Common myeloid progenitor, CD34-positive (primary cell): ENCODE results near the gene CELSR1.
A peak's percentile ranks its signal among the peaks of the same experiment; 100 is the strongest.

Source experiments
- CTCF ChIA-PET: fragments of 350-600 bp; sonication (Branson Sonifier 250); formaldehyde crosslinking; loops from one replicate; lab custom pipeline; 2021; ENCODE audit warnings: antibody characterized with exemption; lab: Charles Lee
- POLR2A ChIA-PET: fragments of 350-600 bp; sonication (Branson Sonifier 250); formaldehyde crosslinking; loops from one replicate; lab custom pipeline; 2021; ENCODE audit warnings: antibody characterized with exemption; lab: Charles Lee
- DNase-seq, 3 donors: peaks; one replicate each; pipeline versions ENCODE4 v3.0.0 to v3.0.0-alpha.2; 2013
- H3K27ac ChIP-seq, 2 experiments: 1 replicate in 1 of 2; 2 replicates in 1 of 2; pipeline ENCODE4 v1.7.0; 2013; ENCODE audit warnings: inconsistent platforms in 2 of 2, low read length in 2 of 2, mild to moderate bottlenecking in 2 of 2, low read depth in 1 of 2, moderate library complexity in 1 of 2; ENCODE audit not compliant: severe bottlenecking in 2 of 2, insufficient read depth in 1 of 2, poor library complexity in 1 of 2
- H3K27me3 ChIP-seq, 5 experiments: replicated peaks in 2 of 5; 1 replicate in 3 of 5; 2 replicates in 2 of 5; pipeline versions ENCODE4 v1.6.1 to v1.7.0; 2013; ENCODE audit warnings: low read length in 4 of 5, mild to moderate bottlenecking in 2 of 5, moderate library complexity in 2 of 5, inconsistent platforms in 1 of 5; ENCODE audit not compliant: insufficient read depth in 5 of 5, control insufficient read depth in 4 of 5
- H3K36me3 ChIP-seq, 4 experiments: 1 replicate in 2 of 4; 2 replicates in 2 of 4; pipeline versions ENCODE4 v1.6.1 to v1.7.0; 2013; ENCODE audit warnings: low read length in 3 of 4, control low read depth in 1 of 4, mild to moderate bottlenecking in 1 of 4; ENCODE audit not compliant: control insufficient read depth in 4 of 4, insufficient read depth in 4 of 4
- H3K4me1 ChIP-seq, 4 experiments: 1 replicate in 3 of 4; 2 replicates in 1 of 4; pipeline versions ENCODE4 v1.6.1 to v1.7.1; 2013; ENCODE audit warnings: low read length in 3 of 4, mild to moderate bottlenecking in 3 of 4, control low read depth in 1 of 4, inconsistent platforms in 1 of 4, moderate library complexity in 1 of 4; ENCODE audit not compliant: control insufficient read depth in 4 of 4, insufficient read depth in 4 of 4; ENCODE audit errors: control extremely low read depth in 1 of 4
- H3K4me3 ChIP-seq, 7 experiments: 1 replicate in 4 of 7; 2 replicates in 3 of 7; pipeline versions ENCODE4 v1.5.1 to v1.7.0; 2013; ENCODE audit warnings: mild to moderate bottlenecking in 7 of 7, low read length in 6 of 7, moderate library complexity in 6 of 7, inconsistent platforms in 2 of 7, low read depth in 2 of 7, control low read depth in 1 of 7; ENCODE audit not compliant: insufficient read depth in 4 of 7, control insufficient read depth in 1 of 7; ENCODE audit errors: extremely low read depth in 1 of 7
- H3K9me3 ChIP-seq, 5 experiments: 1 replicate in 4 of 5; 2 replicates in 1 of 5; pipeline versions ENCODE4 v1.6.1 to v1.7.1; 2013; ENCODE audit warnings: low read length in 4 of 5, mild to moderate bottlenecking in 2 of 5, inconsistent platforms in 1 of 5, low read depth in 1 of 5, moderate library complexity in 1 of 5; ENCODE audit not compliant: control insufficient read depth in 4 of 5, insufficient read depth in 2 of 5; ENCODE audit errors: control extremely low read depth in 1 of 5
- WGBS: methylation state at CpG from one replicate; pipeline ENCODE4 v1.1.5; 2013; ENCODE audit not compliant: insufficient coverage; 5-methylcytosine and 5-hydroxymethylcytosine counted together

The CELSR1 gene

DNA sequence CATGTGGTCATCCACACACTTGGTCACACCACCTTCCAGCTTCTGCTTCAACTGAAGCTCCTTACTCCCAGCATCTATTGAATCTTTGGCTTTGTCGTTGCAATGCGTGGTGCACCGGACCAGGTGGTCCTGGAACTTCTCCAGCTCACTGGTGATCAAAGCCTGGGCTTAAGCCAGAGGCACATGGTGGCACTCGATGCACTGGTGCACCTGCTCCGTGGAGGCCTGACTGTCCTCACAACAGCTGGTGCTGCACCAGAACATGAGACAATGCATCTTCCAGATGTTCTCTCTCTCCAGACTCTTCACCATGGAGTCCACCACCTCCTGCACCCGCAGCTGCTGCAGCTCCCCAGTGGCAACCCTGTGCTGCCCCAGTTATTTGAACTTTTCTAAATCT lies 56.0 kb downstream of the CELSR1 start:
- CTCF ChIA-PET: interaction anchor here (1.1 to 1.6 kb wide), 2 partner anchors 11 to 113 kb away, joined by 3 to 4 read pairs; no protein-coding TSS in a partner anchor
- 97% methylated on average over 4 of the region's 6 CpGs for WGBS
- Histone ChIP-seq H3K9me3 (peaks cover 0 to 7% (median 3%) of the 10 kb centered on the region in 5 experiments), H3K4me1 (peaks cover 0 to 14% (median 6%) of the 10 kb centered on the region in 4 experiments), H3K36me3 (no peaks in the 10 kb centered on the region), H3K4me3 (no peak overlapping the region), H3K27ac (no peak overlapping the region), H3K27me3 (peaks cover 0 to 9% (median 2%) of the 10 kb centered on the region in 5 experiments)
- DNase-seq: no peak
- POLR2A ChIA-PET: interaction anchor here (0.7 kb wide), 1 partner anchor 13 kb away, joined by 4 read pairs; no protein-coding TSS in a partner anchor

GRCh38 chr22:46480396-46480795 lies 57.0 kb downstream of the CELSR1 start:
- Histone ChIP-seq H3K9me3 (peaks cover 0 to 13% (median 5%) of the 10 kb centered on the region in 5 experiments), H3K4me3 (no peak overlapping the region), H3K4me1 (peaks cover 0 to 15% (median 6%) of the 10 kb centered on the region in 4 experiments), H3K27ac (no peak overlapping the region), H3K27me3 (peaks cover 0 to 9% (median 2%) of the 10 kb centered on the region in 5 experiments), H3K36me3 (no peaks in the 10 kb centered on the region)
- WGBS: no CpG with 5 or more reads among the region's 1 CpG
- ChIA-PET POLR2A (no interaction called here), CTCF (no interaction called here)
- DNase-seq: no peak

DNA sequence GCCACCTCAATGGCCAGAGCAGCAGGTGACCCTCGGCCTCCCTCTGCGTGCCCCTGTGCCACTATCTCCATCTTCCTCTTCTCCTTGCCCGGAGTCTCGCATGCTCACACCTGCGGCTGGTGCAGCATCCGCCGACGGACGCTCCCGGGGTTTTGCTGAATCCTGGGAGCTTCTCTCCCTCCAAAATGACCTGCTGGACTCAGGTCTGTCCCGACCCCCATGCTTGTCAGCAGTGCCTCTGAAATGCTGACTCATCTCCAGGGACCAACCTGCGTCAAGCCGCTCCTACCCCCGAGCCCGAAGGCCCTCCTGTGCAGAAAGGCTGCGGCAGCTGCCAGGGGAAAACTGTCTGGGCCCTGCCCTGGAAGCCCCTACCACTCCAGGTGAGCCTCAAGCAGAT lies 58.4 kb downstream of the CELSR1 start:
- Histone ChIP-seq H3K4me1 (peaks cover 0 to 15% (median 6%) of the 10 kb centered on the region in 4 experiments), H3K27ac (no peak overlapping the region), H3K4me3 (no peak overlapping the region), H3K36me3 (no peaks in the 10 kb centered on the region), H3K9me3 (peaks cover 0 to 17% (median 5%) of the 10 kb centered on the region in 5 experiments), H3K27me3 (peaks cover 0 to 12% (median 2%) of the 10 kb centered on the region in 5 experiments)
- ChIA-PET POLR2A (interaction anchor here (0.7 kb wide), 1 partner anchor 362 kb away, joined by 4 read pairs; no protein-coding TSS in a partner anchor), CTCF (interaction anchor here (1.4 kb wide), 1 partner anchor 14 kb away, joined by 5 read pairs; no protein-coding TSS in a partner anchor)
- 89% methylated on average over 12 of the region's 16 CpGs for WGBS
- no peak for DNase-seq

DNA sequence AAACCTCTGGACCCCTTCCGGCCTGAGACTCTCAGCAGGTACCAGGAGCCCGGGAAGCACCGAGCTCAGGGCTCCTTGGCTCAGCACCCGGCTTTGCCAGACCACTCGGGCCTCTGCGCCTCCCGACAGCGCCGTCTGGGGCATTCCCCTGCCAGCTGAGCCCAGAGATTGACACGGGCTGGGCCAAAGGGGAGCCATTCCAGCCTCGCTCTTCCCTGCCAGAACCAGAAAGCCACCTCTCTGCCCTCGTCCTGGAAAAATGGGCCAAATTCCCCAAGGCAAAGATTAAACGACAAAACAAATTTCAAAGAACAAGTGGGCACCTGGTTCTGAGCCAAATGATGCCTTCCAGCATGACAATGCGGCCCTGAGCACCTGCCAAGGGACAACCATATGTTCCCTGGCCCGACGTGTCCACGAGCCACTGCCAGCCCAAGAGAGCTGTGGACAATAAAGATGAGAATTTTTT lies 59.3 kb downstream of the CELSR1 start:
- POLR2A ChIA-PET: no interaction called here
- Histone ChIP-seq H3K27ac (no peak overlapping the region), H3K4me3 (no peak overlapping the region), H3K27me3 (peaks cover 0 to 14% (median 0%) of the 10 kb centered on the region in 5 experiments), H3K36me3 (no peaks in the 10 kb centered on the region), H3K4me1 (peaks cover 0 to 15% (median 6%) of the 10 kb centered on the region in 4 experiments), H3K9me3 (peaks cover 0 to 16% (median 5%) of the 10 kb centered on the region in 5 experiments)
- WGBS: over 99% methylated on average over 17 of the region's 17 CpGs
- CTCF ChIA-PET: interaction anchor here (1.4 kb wide), 1 partner anchor 15 kb away, joined by 5 read pairs; no protein-coding TSS in a partner anchor
- DNase-seq: no peak

DNA sequence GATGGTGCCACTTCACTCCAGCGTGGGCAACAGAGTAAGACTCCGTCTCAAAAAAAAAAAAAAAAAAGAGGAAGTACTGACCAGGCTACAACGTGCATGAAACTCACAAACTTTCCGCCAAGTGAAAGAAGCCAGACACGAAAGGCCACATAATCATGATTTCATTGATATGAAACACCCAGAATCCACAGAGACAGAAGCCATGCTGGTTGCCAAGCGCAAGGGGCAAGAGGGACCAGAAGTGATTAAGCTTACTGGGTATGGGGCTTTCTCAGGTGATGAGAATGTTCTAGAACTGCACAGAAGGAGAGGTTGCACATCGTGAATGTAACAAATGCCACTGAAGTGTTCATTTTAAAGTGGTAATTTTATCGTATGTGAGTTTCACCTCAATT lies 60.9 kb downstream of the CELSR1 start:
- Histone ChIP-seq H3K4me3 (no peak overlapping the region), H3K4me1 (peaks cover 0 to 15% (median 6%) of the 10 kb centered on the region in 4 experiments), H3K9me3 (peaks cover 0 to 10% (median 2%) of the 10 kb centered on the region in 5 experiments), H3K27me3 (peaks cover 0 to 14% (median 0%) of the 10 kb centered on the region in 5 experiments), H3K27ac (no peak overlapping the region), H3K36me3 (no peaks in the 10 kb centered on the region)
- ChIA-PET POLR2A (no interaction called here), CTCF (interaction anchor here (0.8 kb wide), 1 partner anchor 17 kb away, joined by 4 read pairs; no protein-coding TSS in a partner anchor)
- DNase-seq: peak; percentile 61 to 82 (median 76)
- WGBS: 69% methylated on average over 2 of the region's 8 CpGs

DNA sequence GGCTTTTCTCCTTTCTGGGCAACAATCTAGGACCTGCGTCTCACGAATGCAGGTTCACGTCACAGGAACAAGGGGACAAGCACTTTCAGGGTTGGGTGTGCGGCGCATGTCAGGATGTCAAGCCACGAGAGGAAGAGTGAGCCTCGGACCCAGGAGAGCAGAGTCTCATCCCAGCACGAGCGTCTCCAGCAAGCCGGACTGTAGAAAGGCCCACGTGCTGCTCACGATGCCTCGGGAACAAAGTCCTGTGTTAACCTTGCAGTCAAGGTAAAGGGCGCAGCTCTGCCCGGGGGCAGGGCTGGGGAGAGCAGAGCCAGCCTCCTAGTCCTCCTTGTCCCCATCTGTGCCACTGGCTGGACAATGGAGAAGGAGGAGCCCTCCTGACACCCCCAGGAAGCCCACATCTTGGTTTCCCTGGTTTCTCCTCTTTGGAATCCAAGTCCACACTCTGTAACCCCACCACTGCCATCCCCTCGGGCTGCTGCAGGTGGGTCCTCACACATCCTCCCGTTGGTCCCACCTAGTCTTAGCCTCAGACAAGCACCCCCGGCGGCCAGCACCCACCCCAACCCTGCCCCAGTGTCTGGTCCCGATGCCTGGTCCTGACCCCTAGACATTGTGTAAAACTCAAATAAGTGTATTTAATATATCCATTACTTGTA lies 63.4 kb downstream of the CELSR1 start:
- CTCF ChIA-PET: no interaction called here
- Histone ChIP-seq H3K27ac (no peak overlapping the region), H3K36me3 (no peaks in the 10 kb centered on the region)

More for the DNA sequence above, 63.4 kb downstream of the CELSR1 start:
- H3K4me1 ChIP-seq: peaks cover 0 to 13% (median 5%) of the 10 kb centered on the region in 4 experiments
- no peak overlapping the region for H3K4me3 ChIP-seq
- DNase-seq: no peak
- 96% methylated on average over 16 of the region's 20 CpGs for WGBS
- peaks cover 0 to 8% (median 0%) of the 10 kb centered on the region in 5 experiments for H3K27me3 ChIP-seq
- POLR2A ChIA-PET: no interaction called here
- H3K9me3 ChIP-seq: peaks cover 0 to 10% (median 2%) of the 10 kb centered on the region in 5 experiments
